HepG2 (cell line): ENCODE measurements around the gene PLCL2. TPM values are rescaled to one million over a fixed set of nuclear protein-coding genes. Genes with fewer than 3 reads are reported as not detected.

Experiments
- ATAC-seq: fragments of 200-7000 bp; cut with Tn5 transposase; 3 replicates; pipeline ENCODE4 v1.9.1; 2020; ENCODE audit warnings: mild to moderate bottlenecking, moderate library complexity
- BruUV-seq: library from RNA; stranded (reverse); fragments of 400-500 nt; replicated peaks from 2 replicates; lab custom pipeline; 2021; lab: Mats Ljungman, UMichigan
- CTCF ChIA-PET: fragments of 300-600 bp; formaldehyde crosslinking; extraction: SDS; loops from one replicate; lab custom pipeline; 2021; ENCODE audit warnings: low total read pairs, inconsistent platforms, low intra/inter-chr PET ratio; lab: Yijun Ruan, JAX
- POLR2A ChIA-PET: fragments of 350-600 bp; sonication (Branson Sonifier 250); formaldehyde crosslinking; loops from one replicate; lab custom pipeline; 2020; ENCODE audit warnings: antibody characterized with exemption, inconsistent platforms; lab: Yijun Ruan, JAX
- DNase-seq: peaks from one replicate; pipeline ENCODE4 v3.0.0-alpha.2; 2015; ENCODE audit warnings: low spot score
- FAIRE-seq: peaks from 3 replicates; lab custom pipeline; 2011; peaks lifted over from hg19 to GRCh38; lab: Jason Lieb, UNC
- H2AFZ ChIP-seq: one replicate; pipeline ENCODE4 v1.6.1; 2011; ENCODE audit warnings: low read length, inconsistent platforms
- H3K27ac ChIP-seq: fragments of 300-600 bp; 3 replicates; pipeline ENCODE4 v1.8.0; 2011; ENCODE audit warnings: mixed run types, mild to moderate bottlenecking, mixed read lengths, low read length, inconsistent platforms; ENCODE audit not compliant: insufficient read depth; ENCODE audit errors: extremely low read length
- H3K27me3 ChIP-seq, 2 experiments: fragments of 200-600 bp in 1 of 2; 2 replicates in 1 of 2; 3 replicates in 1 of 2; pipeline versions ENCODE4 v1.6.0 to v1.8.0; 2011; ENCODE audit warnings: low read length in 2 of 2, mild to moderate bottlenecking in 2 of 2, moderate library complexity in 2 of 2, inconsistent platforms in 1 of 2; ENCODE audit not compliant: insufficient read depth in 2 of 2, control insufficient read depth in 1 of 2
- H3K36me3 ChIP-seq, 2 experiments: fragments of 200-600 bp in 1 of 2; replicated peaks in 1 of 2; 2 replicates in 1 of 2; 3 replicates in 1 of 2; pipeline versions ENCODE4 v1.5.1 to v1.8.0; 2011; ENCODE audit warnings: low read length in 2 of 2, inconsistent platforms in 1 of 2; ENCODE audit not compliant: insufficient read depth in 2 of 2, control insufficient read depth in 1 of 2
- H3K4me1 ChIP-seq: 2 replicates; pipeline ENCODE4 v1.5.1; 2012; ENCODE audit warnings: low read length, inconsistent platforms; ENCODE audit not compliant: insufficient read depth
- H3K4me2 ChIP-seq: 2 replicates; pipeline ENCODE4 v1.6.0; 2011; ENCODE audit warnings: low read depth, low read length, inconsistent platforms
- H3K4me3 ChIP-seq, 3 experiments: fragments of 200-600 bp in 1 of 3; sonication (generic), shearing (Covaris generic) in 1 of 3; replicated peaks in 1 of 3; 2 replicates each; pipeline ENCODE4 v1.5.1; 2011 to 2016; ENCODE audit warnings: low read length in 3 of 3, inconsistent platforms in 2 of 3, low read depth in 2 of 3, mild to moderate bottlenecking in 2 of 3, control low read depth in 1 of 3, mixed read lengths in 1 of 3; ENCODE audit not compliant: insufficient read depth in 1 of 3
- H3K79me2 ChIP-seq: one replicate; pipeline ENCODE4 v1.6.1; 2011; ENCODE audit warnings: low read length, inconsistent platforms; ENCODE audit not compliant: insufficient read depth
- H3K9ac ChIP-seq: 2 replicates; pipeline ENCODE4 v1.6.0; 2011; ENCODE audit warnings: mild to moderate bottlenecking, low read depth, low read length, inconsistent platforms; ENCODE audit not compliant: insufficient read depth
- H3K9me3 ChIP-seq: 2 replicates; pipeline ENCODE4 v1.5.1; 2012; ENCODE audit warnings: mild to moderate bottlenecking, low read length
- H4K20me1 ChIP-seq: 2 replicates; pipeline ENCODE4 v1.6.0; 2011; ENCODE audit warnings: inconsistent platforms, mild to moderate bottlenecking, low read length, moderate library complexity; ENCODE audit not compliant: insufficient read depth
- CCAR2 ChIP-seq: fragments of 200-400 bp; formaldehyde crosslinking; optimal IDR thresholded peaks from 2 replicates; pipeline ENCODE3; 2018; ENCODE audit warnings: low read depth, mild to moderate bottlenecking, low read length, moderate library complexity
- CEBPG ChIP-seq: IDR thresholded peaks from 2 replicates; pipeline ENCODE4 v1.6.1; 2016
- GATA4 ChIP-seq: sonication (generic); IDR thresholded peaks from 2 replicates; pipeline ENCODE4 v1.6.1; 2016; ENCODE audit warnings: antibody characterized with exemption, low read depth, borderline replicate concordance
- GLI4 ChIP-seq: sonication (generic); formaldehyde crosslinking; IDR thresholded peaks from 2 replicates; pipeline ENCODE4 v1.5.1; 2020; ENCODE audit warnings: missing genetic modification reagents, mild to moderate bottlenecking, moderate library complexity, borderline replicate concordance
- NFIC ChIP-seq: IDR thresholded peaks from 2 replicates; pipeline ENCODE4 v1.6.1; 2012; ENCODE audit warnings: mild to moderate bottlenecking, low read length, inconsistent platforms
- PHB2 ChIP-seq: fragments of 450-650 bp; IDR thresholded peaks from 2 replicates; pipeline ENCODE4 v1.6.1; 2018; ENCODE audit not compliant: partially characterized antibody
- PHF21A ChIP-seq: sonication (generic); formaldehyde crosslinking; IDR thresholded peaks from 2 replicates; pipeline ENCODE4 v1.5.0; 2020; ENCODE audit warnings: mild to moderate bottlenecking, missing genetic modification reagents
- PITX1 ChIP-seq: sonication (generic); formaldehyde crosslinking; IDR thresholded peaks from 2 replicates; pipeline ENCODE4 v1.5.1; 2020; ENCODE audit warnings: mild to moderate bottlenecking, missing genetic modification reagents
- SNAI1 ChIP-seq: sonication (generic); formaldehyde crosslinking; IDR thresholded peaks from 2 replicates; pipeline ENCODE4 v1.5.0; 2020; ENCODE audit warnings: mild to moderate bottlenecking, missing genetic modification reagents, borderline replicate concordance
- TCF7 ChIP-seq: sonication (generic); IDR thresholded peaks from 2 replicates; pipeline ENCODE4 v1.6.1; 2016; ENCODE audit warnings: antibody characterized with exemption, low read depth
- YEATS2 ChIP-seq: sonication (generic); formaldehyde crosslinking; IDR thresholded peaks from 2 replicates; pipeline ENCODE4 v1.4.0; 2020; ENCODE audit warnings: missing genetic modification reagents, borderline replicate concordance
- ZBTB20 ChIP-seq: sonication (generic); formaldehyde crosslinking; IDR thresholded peaks from 2 replicates; pipeline ENCODE4 v1.8.1; 2023; ENCODE audit warnings: missing genetic modification reagents, low read depth, mild to moderate bottlenecking, borderline replicate concordance
- ZFP41 ChIP-seq: sonication (generic); formaldehyde crosslinking; IDR thresholded peaks from 2 replicates; pipeline ENCODE4 v1.4.0; 2020; ENCODE audit warnings: mild to moderate bottlenecking, missing genetic modification reagents, borderline replicate concordance
- ZNF207 ChIP-seq: fragments of 450-650 bp; IDR thresholded peaks from 2 replicates; pipeline ENCODE4 v1.6.1; 2016; ENCODE audit warnings: antibody characterized with exemption, borderline replicate concordance
- ZNF253 ChIP-seq: sonication (generic); formaldehyde crosslinking; IDR thresholded peaks from 2 replicates; pipeline ENCODE4 v1.8.0; 2022; ENCODE audit warnings: mild to moderate bottlenecking, missing genetic modification reagents, borderline replicate concordance
- ZNF468 ChIP-seq: sonication (generic); formaldehyde crosslinking; IDR thresholded peaks from 2 replicates; pipeline ENCODE4 v1.8.0; 2022; ENCODE audit warnings: mild to moderate bottlenecking, moderate library complexity, missing genetic modification reagents
- ZNF564 ChIP-seq: sonication (generic); formaldehyde crosslinking; IDR thresholded peaks from 2 replicates; pipeline ENCODE4 v1.8.1; 2023; ENCODE audit warnings: mild to moderate bottlenecking, missing genetic modification reagents
- ZNF713 ChIP-seq: sonication (generic); formaldehyde crosslinking; IDR thresholded peaks from 2 replicates; pipeline ENCODE4 v1.4.0; 2020; ENCODE audit warnings: mild to moderate bottlenecking, missing genetic modification reagents
- ZNF75D ChIP-seq: sonication (generic); formaldehyde crosslinking; IDR thresholded peaks from 2 replicates; pipeline ENCODE4 v1.8.1; 2023; ENCODE audit warnings: missing genetic modification reagents, mild to moderate bottlenecking, borderline replicate concordance
- WGBS: methylation state at CpG from one replicate; pipeline ENCODE4 v1.1.6; 2017; ENCODE audit warnings: low lambda C conversion rate; 5-methylcytosine and 5-hydroxymethylcytosine counted together
- in situ Hi-C: cut with HindIII; loops from 2 replicates; pipeline ENCODE4 v1.10.0; 2017; ENCODE audit warnings: low pct_unique_long_range_greater_than_20kb; ENCODE audit not compliant: extremely low pct_ligation_motif_present
- intact Hi-C: fragments of 100-400 bp; cut with micrococcal nuclease; formaldehyde crosslinking; loops from one replicate; pipeline ENCODE4 v1.10.0; 2022; ENCODE audit not compliant: unreplicated experiment
- polyA plus RNA-seq, 8 experiments: library from polyadenylated mRNA; depleted of rRNA in 3 of 8; stranded (reverse) in 7 of 8; unstranded in 1 of 8; fragments of >200 nt; fragmentation: Illumina TruSeq in 4 of 8; extraction: Trizol in 4 of 8; gene quantifications; 2 replicates each; pipeline versions ENCODE4 v1.2.1 to v1.2.3, GENCODE V29; 2011 to 2016; ENCODE audit warnings: low read depth in 4 of 8, missing spikeins in 1 of 8, mixed read lengths in 1 of 8; ENCODE audit not compliant: insufficient read depth in 1 of 8
- total RNA-seq, 5 experiments: library from RNA; depleted of rRNA; stranded (reverse); fragments of >200 nt; fragmentation: Illumina TruSeq; extraction: Trizol; gene quantifications; 2 replicates each; pipeline ENCODE4 v1.2.3, GENCODE V29; 2016; ENCODE audit warnings: low read depth in 1 of 5
- TF ChIP-seq, protein P1 (sequence below): sonication (generic); formaldehyde crosslinking; IDR thresholded peaks from 2 replicates; pipeline ENCODE4 v1.8.1; 2023; ENCODE audit warnings: missing genetic modification reagents, inconsistent platforms, borderline replicate concordance
- TF ChIP-seq, protein P2 (sequence below): IDR thresholded peaks from 2 replicates; pipeline ENCODE4 v1.6.1; 2012; ENCODE audit warnings: low read depth, low read length, improper control_type of control experiment
- TF ChIP-seq, protein P3 (sequence below): IDR thresholded peaks from 2 replicates; pipeline ENCODE4 v1.6.1; 2016; ENCODE audit warnings: missing compliant biosample characterization, missing genetic modification reagents, borderline replicate concordance

Gene PLCL2
- total and polyA plus RNA-seq, 2 of the 13 experiments (the other 11 are each of a cell fraction or from before 2014, with no cell fraction given): not detected

DNA sequence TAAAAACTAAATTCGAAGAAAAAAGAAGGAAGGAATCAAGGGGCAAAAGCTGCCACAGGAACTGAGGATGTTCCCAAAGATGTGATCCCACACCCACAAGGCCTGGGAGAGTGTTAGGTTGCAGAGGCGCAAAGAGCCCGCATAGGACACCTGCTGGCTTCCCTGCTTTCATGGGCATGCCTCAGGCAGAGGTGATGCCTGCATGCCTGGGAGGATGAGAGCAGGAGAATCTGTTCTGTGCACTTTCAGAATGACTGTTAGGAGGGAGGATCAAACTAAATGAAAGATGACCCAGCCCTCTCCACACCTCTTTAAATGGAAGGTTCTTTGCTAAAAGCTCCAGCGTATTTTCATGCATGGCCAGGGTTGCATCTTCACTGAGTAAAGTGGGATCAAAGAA is 162.4 kb downstream of the PLCL2 start (continued):
- TF ChIP-seq, protein P1, sequence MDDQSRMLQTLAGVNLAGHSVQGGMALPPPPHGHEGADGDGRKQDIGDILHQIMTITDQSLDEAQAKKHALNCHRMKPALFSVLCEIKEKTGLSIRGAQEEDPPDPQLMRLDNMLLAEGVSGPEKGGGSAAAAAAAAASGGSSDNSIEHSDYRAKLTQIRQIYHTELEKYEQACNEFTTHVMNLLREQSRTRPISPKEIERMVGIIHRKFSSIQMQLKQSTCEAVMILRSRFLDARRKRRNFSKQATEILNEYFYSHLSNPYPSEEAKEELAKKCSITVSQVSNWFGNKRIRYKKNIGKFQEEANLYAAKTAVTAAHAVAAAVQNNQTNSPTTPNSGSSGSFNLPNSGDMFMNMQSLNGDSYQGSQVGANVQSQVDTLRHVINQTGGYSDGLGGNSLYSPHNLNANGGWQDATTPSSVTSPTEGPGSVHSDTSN (CRISPR knock-in tag): no peak
- no peak for TF ChIP-seq GATA4
- TF ChIP-seq ZBTB20: no peak
- TF ChIP-seq ZNF564 (CRISPR knock-in tag): no peak
- TF ChIP-seq PITX1 (CRISPR knock-in tag): no peak
- no peak for TF ChIP-seq TCF7
- TF ChIP-seq SNAI1 (CRISPR knock-in tag): no peak
- no peak for TF ChIP-seq ZNF713 (CRISPR knock-in tag)
- TF ChIP-seq, all 625 proteins: peak for 0

DNA sequence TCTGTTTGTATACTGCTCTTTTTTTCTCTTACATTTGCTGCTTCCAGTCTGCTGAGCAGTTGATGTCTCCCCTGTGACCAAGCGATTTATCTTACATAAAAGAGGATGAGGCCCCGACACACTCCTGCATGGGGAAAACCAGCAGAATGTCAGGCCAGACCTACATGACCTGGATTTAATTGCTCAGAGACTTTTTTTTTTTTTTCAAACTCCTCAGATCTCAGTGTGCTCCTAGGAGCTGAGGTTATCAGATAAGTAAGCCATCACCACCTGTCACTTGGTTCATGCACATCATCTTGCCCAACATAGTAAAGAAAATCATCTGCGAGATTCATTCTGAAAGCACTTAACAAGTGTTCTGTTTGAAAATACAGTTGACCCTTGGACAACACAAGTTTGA is 163.1 kb downstream of the PLCL2 start:
- Histone ChIP-seq H3K79me2 (no peaks in the 10 kb centered on the region), H3K36me3 (no peaks in the 10 kb centered on the region), H3K9ac (no peak overlapping the region), H3K4me3 (no peak overlapping the region), H3K9me3 (no peaks in the 10 kb centered on the region), H4K20me1 (no peaks in the 10 kb centered on the region), H3K27ac (no peak overlapping the region), H3K4me2 (no peak overlapping the region), H3K27me3 (no peaks in the 10 kb centered on the region; a peak in 1 of 5 replicates), H2AFZ (no peak overlapping the region)
- ATAC-seq (no peak), FAIRE-seq (no peak)
- in situ Hi-C loops (loop anchor here (25.0 kb wide), 1 partner anchor 436 kb away; the partner anchor contains the start of gene DAZL), intact Hi-C loops (no loop called here)
- CTCF ChIA-PET: no interaction called here
- 4% methylated on average over 3 of the region's 3 CpGs for WGBS
- POLR2A ChIA-PET: no interaction called here
- TF ChIP-seq ZNF253: no peak
- TF ChIP-seq, protein P2, sequence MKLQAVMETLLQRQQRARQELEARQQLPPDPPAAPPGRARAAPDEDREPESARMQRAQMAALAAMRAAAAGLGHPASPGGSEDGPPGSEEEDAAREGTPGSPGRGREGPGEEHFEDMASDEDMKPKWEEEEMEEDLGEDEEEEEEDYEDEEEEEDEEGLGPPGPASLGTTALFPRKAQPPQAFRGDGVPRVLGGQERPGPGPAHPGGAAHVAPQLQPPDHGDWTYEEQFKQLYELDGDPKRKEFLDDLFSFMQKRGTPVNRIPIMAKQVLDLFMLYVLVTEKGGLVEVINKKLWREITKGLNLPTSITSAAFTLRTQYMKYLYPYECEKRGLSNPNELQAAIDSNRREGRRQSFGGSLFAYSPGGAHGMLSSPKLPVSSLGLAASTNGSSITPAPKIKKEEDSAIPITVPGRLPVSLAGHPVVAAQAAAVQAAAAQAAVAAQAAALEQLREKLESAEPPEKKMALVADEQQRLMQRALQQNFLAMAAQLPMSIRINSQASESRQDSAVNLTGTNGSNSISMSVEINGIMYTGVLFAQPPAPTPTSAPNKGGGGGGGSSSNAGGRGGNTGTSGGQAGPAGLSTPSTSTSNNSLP: no peak
- TF ChIP-seq ZNF468: no peak
- TF ChIP-seq ZNF75D (CRISPR knock-in tag): no peak
- no peak for TF ChIP-seq PHF21A (CRISPR knock-in tag)
- no peak for TF ChIP-seq ZFP41 (CRISPR knock-in tag)
- TF ChIP-seq YEATS2 (CRISPR knock-in tag): no peak
- TF ChIP-seq, protein P3, sequence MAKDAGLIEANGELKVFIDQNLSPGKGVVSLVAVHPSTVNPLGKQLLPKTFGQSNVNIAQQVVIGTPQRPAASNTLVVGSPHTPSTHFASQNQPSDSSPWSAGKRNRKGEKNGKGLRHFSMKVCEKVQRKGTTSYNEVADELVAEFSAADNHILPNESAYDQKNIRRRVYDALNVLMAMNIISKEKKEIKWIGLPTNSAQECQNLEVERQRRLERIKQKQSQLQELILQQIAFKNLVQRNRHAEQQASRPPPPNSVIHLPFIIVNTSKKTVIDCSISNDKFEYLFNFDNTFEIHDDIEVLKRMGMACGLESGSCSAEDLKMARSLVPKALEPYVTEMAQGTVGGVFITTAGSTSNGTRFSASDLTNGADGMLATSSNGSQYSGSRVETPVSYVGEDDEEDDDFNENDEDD (CRISPR knock-in tag): no peak
- TF ChIP-seq GLI4 (CRISPR knock-in tag): no peak
- TF ChIP-seq PHB2: no peak
- TF ChIP-seq CEBPG: no peak
- no peak for TF ChIP-seq ZNF207
- TF ChIP-seq NFIC: no peak
- TF ChIP-seq CCAR2: no peak
- TF ChIP-seq, all 625 proteins: peak for 0
- no peaks in the 10 kb centered on the region for H3K4me1 ChIP-seq
- no peak for DNase-seq
- BruUV-seq: no TSS peak
